Measurements from ENCODE around the gene MACROD1. TPM values are rescaled to one million over a fixed set of nuclear protein-coding genes. Genes with fewer than 3 reads are reported as not detected.

Gene MACROD1
- total RNA-seq, 1 donor from 2014 or later: 29.6 TPM

DNA sequence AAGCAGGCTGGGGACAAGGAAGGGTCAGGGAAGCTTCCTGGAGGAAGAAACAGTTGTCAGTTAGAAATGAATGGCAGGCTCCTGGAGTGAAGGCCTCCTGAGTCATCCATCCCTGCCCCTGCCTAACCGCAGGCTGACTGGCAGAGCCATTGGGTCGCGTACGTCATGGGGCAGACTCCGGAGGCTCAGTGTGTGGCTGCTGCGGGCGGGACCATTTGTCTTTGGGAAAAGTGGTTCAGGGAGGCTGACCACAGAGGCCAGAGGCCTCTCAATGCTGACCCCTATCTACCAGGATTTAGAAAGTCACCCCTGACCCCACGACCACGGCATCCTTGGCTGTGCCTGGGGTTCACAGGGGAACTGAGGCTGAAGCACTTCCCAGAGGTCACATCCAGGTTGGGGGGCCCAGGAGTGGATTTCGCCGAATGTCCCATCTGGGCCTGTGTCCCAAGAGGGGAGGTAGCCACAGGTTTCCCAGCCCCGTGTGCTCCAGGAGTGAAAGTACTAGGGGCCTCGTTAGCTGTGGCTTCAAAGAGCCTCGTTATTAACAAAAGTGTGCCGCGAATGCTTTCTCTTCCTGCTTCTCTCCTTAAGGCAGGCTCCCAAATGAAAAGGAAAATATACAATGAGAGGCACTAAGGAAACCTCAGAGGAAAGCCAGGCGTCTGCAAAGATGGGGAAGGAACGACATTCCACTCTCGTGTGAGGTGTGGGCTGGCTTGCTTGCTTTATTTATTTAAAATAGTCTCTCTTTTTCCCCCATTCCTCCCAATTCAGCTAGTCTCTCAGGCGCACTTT lies 71.3 kb downstream of the MACROD1 start:
- no peaks in the 10 kb centered on the region for H3K27me3 Mint-ChIP-seq (ENCODE audit: unreplicated experiment)
- TF ChIP-seq, protein P1, sequence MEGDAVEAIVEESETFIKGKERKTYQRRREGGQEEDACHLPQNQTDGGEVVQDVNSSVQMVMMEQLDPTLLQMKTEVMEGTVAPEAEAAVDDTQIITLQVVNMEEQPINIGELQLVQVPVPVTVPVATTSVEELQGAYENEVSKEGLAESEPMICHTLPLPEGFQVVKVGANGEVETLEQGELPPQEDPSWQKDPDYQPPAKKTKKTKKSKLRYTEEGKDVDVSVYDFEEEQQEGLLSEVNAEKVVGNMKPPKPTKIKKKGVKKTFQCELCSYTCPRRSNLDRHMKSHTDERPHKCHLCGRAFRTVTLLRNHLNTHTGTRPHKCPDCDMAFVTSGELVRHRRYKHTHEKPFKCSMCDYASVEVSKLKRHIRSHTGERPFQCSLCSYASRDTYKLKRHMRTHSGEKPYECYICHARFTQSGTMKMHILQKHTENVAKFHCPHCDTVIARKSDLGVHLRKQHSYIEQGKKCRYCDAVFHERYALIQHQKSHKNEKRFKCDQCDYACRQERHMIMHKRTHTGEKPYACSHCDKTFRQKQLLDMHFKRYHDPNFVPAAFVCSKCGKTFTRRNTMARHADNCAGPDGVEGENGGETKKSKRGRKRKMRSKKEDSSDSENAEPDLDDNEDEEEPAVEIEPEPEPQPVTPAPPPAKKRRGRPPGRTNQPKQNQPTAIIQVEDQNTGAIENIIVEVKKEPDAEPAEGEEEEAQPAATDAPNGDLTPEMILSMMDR (IDR thresholded peaks at IDR 0.05): no peak
- H3K4me3 Mint-ChIP-seq (ENCODE audit: unreplicated experiment): no peak overlapping the region
- peak; percentile 89 for DNase-seq (ENCODE audit: extremely low spot score, unreplicated experiment)
- peak overlapping the region; percentile 65 for H3K27ac Mint-ChIP-seq (ENCODE audit: unreplicated experiment)
- H3K9me3 Mint-ChIP-seq (ENCODE audit: unreplicated experiment): no peaks in the 10 kb centered on the region
- peaks cover 28% of the 10 kb centered on the region for H3K4me1 Mint-ChIP-seq (ENCODE audit: unreplicated experiment)
- H3K36me3 Mint-ChIP-seq (ENCODE audit: unreplicated experiment): no peaks in the 10 kb centered on the region

DNA sequence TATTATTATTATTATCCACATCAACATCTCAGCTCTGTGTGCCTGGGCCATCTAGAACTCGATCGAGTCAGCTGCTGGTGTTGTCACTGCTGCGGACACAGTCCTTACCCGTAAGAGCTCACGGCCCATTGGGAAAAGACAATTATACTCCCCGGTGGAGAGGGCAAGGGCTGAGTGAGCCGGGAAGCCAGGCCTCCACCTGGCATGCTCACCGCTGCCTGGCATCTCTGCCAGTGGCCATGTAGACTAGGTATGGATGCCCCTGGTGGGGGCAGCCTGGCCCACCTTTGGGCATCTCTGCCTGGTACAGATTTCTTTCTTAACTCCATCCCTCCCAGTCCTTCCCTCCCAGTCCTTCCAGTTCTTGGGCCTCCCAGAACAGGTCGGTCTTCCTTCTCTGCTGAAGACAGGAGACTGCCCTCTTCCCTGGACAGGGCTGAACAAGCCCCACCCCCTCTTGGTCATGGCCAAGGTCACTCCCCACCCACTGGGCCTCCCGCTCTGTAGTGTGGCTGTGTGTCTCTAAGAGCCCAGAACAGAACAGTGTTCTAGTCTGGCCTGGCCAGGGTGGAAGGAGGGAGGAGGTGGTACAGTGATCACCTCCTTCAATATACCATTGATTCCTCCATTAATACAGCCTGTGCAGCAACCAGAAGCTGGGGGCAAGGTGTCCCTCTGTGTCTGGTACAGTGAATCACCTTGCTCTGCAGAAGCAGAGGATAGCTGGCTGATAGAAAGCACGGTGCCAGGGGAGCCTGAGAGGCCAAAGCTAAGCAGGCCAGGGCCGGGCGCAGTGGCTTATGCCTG lies 72.5 kb downstream of the MACROD1 start:
- Mint-ChIP-seq H3K9me3 (ENCODE audit: unreplicated experiment) (no peaks in the 10 kb centered on the region), H3K27ac (ENCODE audit: unreplicated experiment) (no peak overlapping the region), H3K27me3 (ENCODE audit: unreplicated experiment) (no peaks in the 10 kb centered on the region), H3K4me1 (ENCODE audit: unreplicated experiment) (peaks cover 28% of the 10 kb centered on the region), H3K4me3 (ENCODE audit: unreplicated experiment) (no peak overlapping the region), H3K36me3 (ENCODE audit: unreplicated experiment) (no peaks in the 10 kb centered on the region)
- DNase-seq (ENCODE audit: extremely low spot score, unreplicated experiment): no peak
- TF ChIP-seq, protein P1 (IDR thresholded peaks at IDR 0.05): no peak

DNA sequence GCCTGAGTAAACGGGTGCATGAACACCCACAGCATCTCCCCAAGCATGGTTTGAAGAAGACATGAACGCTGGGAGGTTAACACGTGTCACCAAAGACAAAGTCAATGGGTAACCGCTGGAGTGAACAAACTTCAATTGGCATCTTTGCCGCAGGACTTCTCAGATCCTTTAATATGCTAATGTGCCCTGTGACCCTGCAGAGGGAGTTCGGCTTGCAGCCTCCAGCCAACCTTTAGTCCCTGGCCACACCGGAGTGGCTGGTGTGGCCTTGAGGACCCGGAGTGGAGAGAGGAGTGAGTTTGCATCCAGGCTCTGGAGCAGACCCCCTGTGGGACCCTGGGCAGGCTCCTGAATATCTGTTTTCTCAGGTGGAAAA lies 73.2 kb downstream of the MACROD1 start:
- Mint-ChIP-seq H3K4me1 (ENCODE audit: unreplicated experiment) (peaks cover 28% of the 10 kb centered on the region), H3K27me3 (ENCODE audit: unreplicated experiment) (no peaks in the 10 kb centered on the region), H3K9me3 (ENCODE audit: unreplicated experiment) (no peaks in the 10 kb centered on the region), H3K4me3 (ENCODE audit: unreplicated experiment) (no peak overlapping the region), H3K36me3 (ENCODE audit: unreplicated experiment) (no peaks in the 10 kb centered on the region), H3K27ac (ENCODE audit: unreplicated experiment) (no peak overlapping the region)
- TF ChIP-seq, protein P1 (IDR thresholded peaks at IDR 0.05): no peak
- no peak for DNase-seq (ENCODE audit: extremely low spot score, unreplicated experiment)

DNA sequence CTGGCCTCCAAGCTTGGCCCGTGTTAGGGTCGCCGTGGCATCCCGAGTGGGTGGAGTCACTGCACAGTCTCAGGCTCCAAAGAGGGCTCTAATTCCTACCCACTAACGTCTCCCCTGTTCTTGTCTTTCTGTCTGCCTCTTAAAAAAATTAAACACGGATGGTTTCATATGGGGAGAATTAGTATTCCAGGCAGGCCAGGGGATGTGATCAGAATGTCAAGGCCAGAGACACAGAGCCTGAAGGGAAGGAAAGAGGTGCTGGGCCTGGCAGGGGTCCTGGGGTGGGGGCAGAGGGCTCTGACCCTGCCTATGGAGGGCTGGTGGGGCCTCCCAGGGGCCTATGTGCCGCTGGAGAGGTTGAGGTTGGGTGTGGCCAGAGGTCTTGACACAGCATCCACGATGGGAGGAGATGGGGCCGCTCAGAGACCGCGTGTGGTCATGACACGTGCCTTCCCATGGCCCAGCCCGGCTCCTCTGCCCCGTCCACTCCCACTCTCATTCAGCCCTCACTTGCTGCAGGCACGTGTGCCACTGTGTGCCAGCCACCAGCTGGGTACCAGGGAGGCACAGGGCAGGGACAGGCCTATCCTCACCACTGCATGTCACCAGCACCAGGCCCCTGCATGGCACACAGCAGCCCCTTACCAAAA lies 73.7 kb downstream of the MACROD1 start:
- no peak for DNase-seq (ENCODE audit: extremely low spot score, unreplicated experiment)
- peaks cover 28% of the 10 kb centered on the region for H3K4me1 Mint-ChIP-seq (ENCODE audit: unreplicated experiment)
- no peaks in the 10 kb centered on the region for H3K27me3 Mint-ChIP-seq (ENCODE audit: unreplicated experiment)
- H3K27ac Mint-ChIP-seq (ENCODE audit: unreplicated experiment): no peak overlapping the region
- no peaks in the 10 kb centered on the region for H3K36me3 Mint-ChIP-seq (ENCODE audit: unreplicated experiment)
- no peak overlapping the region for H3K4me3 Mint-ChIP-seq (ENCODE audit: unreplicated experiment)
- TF ChIP-seq, protein P1 (IDR thresholded peaks at IDR 0.05): no peak
- H3K9me3 Mint-ChIP-seq (ENCODE audit: unreplicated experiment): no peaks in the 10 kb centered on the region

Data from osteocyte (in vitro differentiated cells).